ENCODE results near the gene RFFL. TPM values are rescaled to one million over a fixed set of nuclear protein-coding genes. Genes with fewer than 3 reads are reported as not detected.
A peak's percentile ranks its signal among the peaks of the same experiment; 100 is the strongest.

The RFFL gene
- total RNA-seq, 1 experiment from 2014 or later = 40.3 TPM

GRCh38 chr17:35086931-35087573 is 23.5 kb upstream of the RFFL start:
- no peak overlapping the region for H2AFZ ChIP-seq (ENCODE audit: low read depth, low read length, poor library complexity, severe bottlenecking)
- H3K9me2 ChIP-seq (ENCODE audit: insufficient read depth) = no peaks in the 10 kb centered on the region
- peak overlapping the region; percentile 68 to 93 for H3K4me3 ChIP-seq (replicated peaks in 1 of 2; ENCODE audit: low read depth in 1 of 2, low read length in 2 of 2)
- no peaks in the 10 kb centered on the region for H3K27me3 ChIP-seq (ENCODE audit: insufficient read depth, low read length)
- intact Hi-C loops (cut with micrococcal nuclease) = no loop called here
- CTCF ChIA-PET = no interaction called here
- H3K36me3 ChIP-seq (ENCODE audit: control insufficient read depth in 1 of 2, insufficient read depth in 2 of 2, low read length in 2 of 2) = no peaks in the 10 kb centered on the region
- H3K27ac ChIP-seq (ENCODE audit: low read depth, low read length) = peak overlapping the region; percentile 96; the same call in 1 of the 2 replicates
- peak overlapping the region; percentile 89 for H3K4me2 ChIP-seq (ENCODE audit: low read length)
- H3K4me1 ChIP-seq (ENCODE audit: control insufficient read depth in 1 of 2, insufficient read depth in 2 of 2, low read length in 2 of 2) = peaks cover 55 to 74% of the 10 kb centered on the region in 2 experiments
- no peak for DNase-seq (ENCODE audit: low read depth, low spot score)
- POLR2A ChIA-PET = no interaction called here
- peak overlapping the region; percentile 85 for H3K9ac ChIP-seq (ENCODE audit: low read length)
- no peak for ATAC-seq
- RAD21 ChIA-PET (ENCODE audit: low non-redundant PET in 1 of 2, low total read pairs in 2 of 2, uncharacterized antibody in 2 of 2, unreplicated experiment in 2 of 2) = no interaction called here
- H4K20me1 ChIP-seq (ENCODE audit: insufficient read depth) = no peaks in the 10 kb centered on the region
- peaks cover 52% of the 10 kb centered on the region for H3K79me2 ChIP-seq (ENCODE audit: insufficient read depth, low read length)
- H3K9me3 ChIP-seq (ENCODE audit: control insufficient read depth in 1 of 2, insufficient read depth in 1 of 2, low read depth in 1 of 2, low read length in 2 of 2) = no peaks in the 10 kb centered on the region
- TF ChIP-seq EGR1 (IDR thresholded peaks at IDR 0.05; ENCODE audit: low read depth) = no peak
- no peak for TF ChIP-seq YY1 (IDR thresholded peaks at IDR 0.05; ENCODE audit: extremely low read depth, insufficient replicate concordance, low read depth, low read length)
- TF ChIP-seq ATF3 (IDR thresholded peaks at IDR 0.05) = no peak
- TF ChIP-seq JUND (IDR thresholded peaks at IDR 0.05) = no peak
- TF ChIP-seq SIN3A (IDR thresholded peaks at IDR 0.05; ENCODE audit: low read depth) = 0 out of 2 replicates have a peak, but pooled peaks have one; percentile 37
- TF ChIP-seq RAD21 (IDR thresholded peaks at IDR 0.05; ENCODE audit: low read depth) = no peak
- peak; percentile 49; the same call in 1 of the 2 replicates for TF ChIP-seq CEBPB (IDR thresholded peaks at IDR 0.05; ENCODE audit: low read depth)
- no peak for TF ChIP-seq ZBTB33 (IDR thresholded peaks at IDR 0.05; ENCODE audit: extremely low read depth, insufficient replicate concordance, low read length)
- no peak for TF ChIP-seq TCF7L2 (IDR thresholded peaks at IDR 0.05; ENCODE audit: borderline replicate concordance, extremely low read depth, insufficient read depth, insufficient read length)
- TF ChIP-seq SP1 (IDR thresholded peaks at IDR 0.05; ENCODE audit: low read depth) = 0 out of 2 replicates have a peak, but pooled peaks have one; percentile 6
- TF ChIP-seq FOSL1 (IDR thresholded peaks at IDR 0.05; ENCODE audit: low read depth) = no peak
- TF ChIP-seq ELF1 (IDR thresholded peaks at IDR 0.05; ENCODE audit: borderline replicate concordance, low read depth) = no peak
- TF ChIP-seq SRF (IDR thresholded peaks at IDR 0.05; ENCODE audit: low read depth) = no peak
- TF ChIP-seq ZNF274 (IDR thresholded peaks at IDR 0.05; ENCODE audit: low read depth, low read length) = no peak
- no peak for TF ChIP-seq POLR2A (IDR thresholded peaks at IDR 0.05; ENCODE audit: borderline replicate concordance, extremely low read depth, insufficient read depth, insufficient read length)
- no peak for TF ChIP-seq CTCF (IDR thresholded peaks at IDR 0.05 in 2 of 3, conservative IDR thresholded peaks at IDR 0.05 in 1 of 3; ENCODE audit: borderline replicate concordance in 1 of 3, insufficient read depth in 1 of 3, low read depth in 2 of 3, low read length in 2 of 3)
- TF ChIP-seq EZH2phosphoT487 (IDR thresholded peaks at IDR 0.05; ENCODE audit: borderline replicate concordance) = no peak
- TSS peak; percentile 38 for BruUV-seq (replicated peaks)

Data from HCT116 (cell line).